ENCODE data around the gene MAPRE2.
A peak's percentile ranks its signal among the peaks of the same experiment; 100 is the strongest.

The MAPRE2 gene

DNA sequence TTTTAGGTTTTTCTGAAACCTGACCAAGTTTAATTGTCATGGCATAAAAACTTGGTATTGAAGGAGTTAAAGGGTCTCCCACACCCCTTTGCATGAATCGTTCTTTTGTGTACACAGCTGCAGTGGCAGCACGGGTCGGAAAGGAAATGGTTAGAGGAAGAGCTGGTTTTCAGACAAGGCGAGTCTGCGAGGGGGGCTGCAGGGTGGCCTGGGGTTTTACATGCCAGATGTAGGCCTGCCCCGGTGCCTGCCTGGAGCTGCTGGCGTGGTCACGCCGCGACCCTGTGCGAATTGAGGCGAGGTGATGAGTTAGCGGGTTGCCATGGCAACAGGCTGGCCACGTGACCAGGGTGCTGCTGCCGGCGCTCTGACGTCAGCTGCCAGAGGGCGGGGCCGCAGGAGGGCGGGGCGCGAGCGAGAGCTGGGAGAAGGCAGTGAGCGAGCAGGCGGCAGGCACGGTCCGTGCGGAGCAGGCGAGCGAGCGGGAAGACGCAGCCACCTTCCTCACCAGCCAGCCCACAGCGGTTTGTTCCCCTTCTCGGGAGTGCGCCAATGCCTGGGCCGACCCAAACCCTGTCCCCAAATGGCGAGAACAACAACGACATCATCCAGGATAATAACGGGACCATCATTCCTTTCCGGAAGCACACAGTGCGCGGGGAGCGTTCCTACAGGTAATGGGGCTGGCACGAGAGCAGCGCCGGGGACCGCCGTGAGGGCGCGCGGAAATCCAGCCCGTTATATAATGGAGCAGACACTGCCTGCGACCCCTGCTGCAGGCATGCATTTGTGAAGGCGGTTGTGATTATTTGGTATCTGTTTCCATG, at the start of gene MAPRE2:
MAPRE2 (plus strand) TSS at position 426 of the 827 bp plus-strand sequence; CDS start at position 553, 127 bp downstream.
- peak; percentile 99 for DNase-seq

GRCh38 chr18:34991561-34991960, 49.7 kb upstream of the MAPRE2 start:
- DNase-seq = no peak

DNA sequence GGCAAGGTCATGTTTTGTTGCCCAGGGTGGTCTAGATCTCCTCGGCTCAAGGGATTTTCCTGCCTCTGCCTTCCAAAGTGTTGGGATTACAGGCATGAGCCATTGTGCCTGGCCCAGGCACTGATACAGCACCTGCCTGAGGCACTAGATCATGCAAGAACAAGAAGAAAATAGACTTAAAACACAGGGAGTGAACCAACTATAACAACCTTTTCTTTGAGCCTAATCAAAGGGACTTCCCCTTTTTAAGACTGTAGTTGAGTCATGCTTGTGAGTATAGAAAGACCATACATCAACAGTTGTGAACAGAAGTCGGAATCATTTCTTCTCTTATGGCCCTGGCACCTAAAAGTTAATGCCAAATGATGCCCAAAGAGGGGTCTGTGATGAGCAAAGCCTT, 47.9 kb upstream of the MAPRE2 start:
- no peak for DNase-seq

- DNase-seq = no peak
Measured at GRCh38 chr18:34995746-34996145, 45.5 kb upstream of the MAPRE2 start.

DNA sequence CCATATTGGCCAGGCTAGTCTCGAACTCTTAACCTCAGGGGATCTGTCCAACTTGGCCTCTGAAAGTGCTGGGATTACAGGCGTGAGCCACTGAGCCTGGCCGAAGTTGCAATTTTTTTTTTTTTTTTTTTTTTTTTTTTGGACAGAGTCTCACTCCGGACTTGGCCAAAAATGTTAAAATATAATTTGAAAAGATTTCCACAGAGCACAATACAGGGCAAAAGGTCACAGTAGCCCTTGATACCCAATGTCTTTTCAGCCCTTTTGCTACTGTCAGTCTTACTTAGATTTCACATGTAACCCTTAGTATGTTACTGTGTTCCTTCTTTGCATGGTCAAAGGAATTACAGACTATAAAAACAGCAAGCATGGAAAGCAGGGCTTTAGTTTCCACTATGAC, 42.6 kb upstream of the MAPRE2 start:
- no peak for DNase-seq

DNA sequence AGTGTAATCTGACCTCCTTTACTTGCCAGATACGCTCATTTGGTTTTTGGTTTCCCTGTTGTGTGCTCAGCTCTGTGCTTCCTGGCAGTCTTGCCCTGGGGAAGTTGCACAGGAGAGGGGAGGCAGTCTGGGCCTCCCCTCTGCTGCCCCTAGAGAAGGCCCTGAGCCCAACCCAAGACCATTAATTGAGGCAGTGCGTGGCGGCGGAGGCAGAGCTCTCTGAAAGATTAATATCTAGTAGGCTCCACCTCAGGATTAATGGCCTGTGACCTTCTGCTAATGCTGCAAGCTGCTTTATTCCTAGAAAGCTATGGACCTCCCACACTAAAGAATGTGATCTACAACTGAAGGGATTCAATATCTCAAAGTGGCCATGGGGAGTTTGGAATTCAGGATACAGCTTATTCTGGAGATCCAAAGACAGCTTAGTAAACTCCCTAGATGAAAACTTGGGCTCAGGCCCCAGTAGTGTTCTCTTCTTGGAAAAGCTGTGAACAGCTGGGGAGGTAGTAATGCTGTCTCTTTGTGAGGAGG, 41.4 kb upstream of the MAPRE2 start:
- DNase-seq = no peak

DNA sequence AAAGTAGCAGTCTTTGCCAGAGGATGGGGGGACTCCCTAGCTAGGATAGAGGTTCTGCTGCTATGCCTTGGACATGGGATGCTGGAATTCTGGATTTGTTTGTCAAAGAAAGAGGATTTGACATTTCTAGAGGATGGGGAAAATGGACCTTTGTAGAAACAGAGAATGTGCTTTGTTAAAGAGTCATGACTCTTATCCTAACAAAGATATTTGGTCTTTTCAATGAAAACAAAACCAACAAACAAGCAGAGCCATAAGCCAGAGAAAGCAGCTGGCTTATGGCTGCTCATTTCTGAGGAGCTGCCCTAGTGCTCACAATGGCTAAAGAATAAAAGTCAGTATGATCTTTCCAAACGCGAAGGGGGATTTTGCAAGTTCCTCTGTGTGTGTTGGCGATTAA, 40.8 kb upstream of the MAPRE2 start:
- DNase-seq = no peak

- no peak for DNase-seq
Measured at GRCh38 chr18:35002120-35002519, 39.1 kb upstream of the MAPRE2 start.

GRCh38 chr18:35005963-35006577, 35.1 kb upstream of the MAPRE2 start:
- peak; percentile 46 for DNase-seq

DNA sequence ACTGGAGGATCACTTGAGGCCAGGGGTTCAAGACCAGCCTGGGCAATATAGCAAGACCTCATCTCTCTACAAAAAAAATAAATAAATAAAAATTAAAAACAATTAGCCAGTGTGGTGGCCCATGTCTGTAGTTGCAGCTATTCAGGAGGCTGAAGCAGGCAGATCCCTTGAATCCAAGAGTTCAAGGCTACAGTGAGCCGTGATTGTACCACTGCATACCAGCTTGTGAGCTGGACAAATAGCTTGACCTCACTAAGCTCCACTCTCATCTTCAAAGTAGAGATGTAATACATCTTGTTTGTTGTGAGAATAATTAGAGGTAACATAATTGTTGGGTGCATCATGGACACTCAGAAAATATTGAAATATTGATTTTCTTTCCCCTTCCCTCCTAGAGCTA, 31.1 kb upstream of the MAPRE2 start:
- no peak for DNase-seq

DNA sequence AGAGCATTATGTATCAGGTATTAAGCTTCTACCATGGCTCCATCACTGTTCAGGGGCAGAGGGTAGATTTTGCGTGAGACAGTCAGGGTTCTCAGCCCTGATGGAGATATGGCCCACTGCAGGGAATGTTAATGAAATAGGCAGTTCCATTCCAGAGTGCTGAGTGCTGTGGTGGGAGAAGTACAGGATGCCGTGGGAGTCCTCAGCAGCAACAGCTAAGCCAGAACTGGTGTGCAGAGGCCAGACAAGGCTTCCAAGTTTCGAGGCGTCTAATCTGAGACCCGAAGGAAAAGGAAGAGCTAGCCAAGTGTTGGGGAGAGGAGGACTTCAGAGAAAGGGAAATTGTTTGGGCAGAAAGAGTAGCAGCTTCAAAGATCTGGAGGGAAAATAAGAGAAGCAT, 30.2 kb upstream of the MAPRE2 start:
- no peak for DNase-seq

- no peak for DNase-seq
Measured at GRCh38 chr18:35019933-35020332, 21.3 kb upstream of the MAPRE2 start.

GRCh38 chr18:35022426-35023001, 18.7 kb upstream of the MAPRE2 start:
- no peak for DNase-seq

- DNase-seq = no peak
Measured at GRCh38 chr18:35024196-35024595, 17.0 kb upstream of the MAPRE2 start.

DNA sequence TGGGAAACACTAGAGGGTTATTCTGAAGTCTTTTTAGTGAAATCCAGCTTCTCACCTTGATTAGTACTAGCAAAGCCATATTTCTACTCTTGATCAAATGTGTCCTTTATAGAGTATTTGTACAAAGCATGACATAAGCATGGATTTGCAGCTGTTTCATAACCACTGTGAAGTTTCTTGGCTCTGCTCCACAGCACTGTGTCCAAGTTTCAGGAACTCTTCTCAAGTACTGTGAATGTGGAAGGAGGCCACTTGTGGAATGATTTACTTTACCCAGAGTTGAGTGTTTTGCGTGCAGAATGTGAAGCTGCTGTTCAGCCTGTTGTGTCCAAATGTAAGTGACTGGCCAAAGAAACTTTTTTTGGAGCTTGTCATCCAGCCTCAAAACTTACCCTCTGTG, 16.2 kb upstream of the MAPRE2 start:
- no peak for DNase-seq

- DNase-seq = no peak
Measured at GRCh38 chr18:35026407-35027061, 14.7 kb upstream of the MAPRE2 start.

DNA sequence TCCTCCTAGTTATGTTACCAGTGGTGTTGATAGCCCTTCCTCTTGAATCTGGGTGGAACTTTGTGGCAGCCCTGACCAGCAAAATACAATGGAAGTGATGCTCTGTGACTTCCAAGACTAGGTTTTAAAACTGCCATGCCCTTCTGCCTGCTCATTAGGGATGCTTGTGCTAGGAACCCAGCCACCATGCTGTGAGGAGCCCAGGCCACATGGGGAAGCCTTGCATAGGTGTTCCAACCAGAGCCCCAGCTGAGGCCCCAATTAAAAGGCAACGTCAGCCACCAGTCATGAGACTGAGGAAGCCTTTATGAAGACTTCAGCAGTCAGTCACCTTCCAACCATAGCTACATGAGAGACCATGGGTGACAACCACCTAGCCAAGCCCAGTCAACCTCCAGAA, 14.0 kb upstream of the MAPRE2 start:
- DNase-seq = no peak

- no peak for DNase-seq
Measured at GRCh38 chr18:35028536-35028935, 12.7 kb upstream of the MAPRE2 start.

- DNase-seq = no peak
Measured at GRCh38 chr18:35029103-35029502, 12.1 kb upstream of the MAPRE2 start.

DNA sequence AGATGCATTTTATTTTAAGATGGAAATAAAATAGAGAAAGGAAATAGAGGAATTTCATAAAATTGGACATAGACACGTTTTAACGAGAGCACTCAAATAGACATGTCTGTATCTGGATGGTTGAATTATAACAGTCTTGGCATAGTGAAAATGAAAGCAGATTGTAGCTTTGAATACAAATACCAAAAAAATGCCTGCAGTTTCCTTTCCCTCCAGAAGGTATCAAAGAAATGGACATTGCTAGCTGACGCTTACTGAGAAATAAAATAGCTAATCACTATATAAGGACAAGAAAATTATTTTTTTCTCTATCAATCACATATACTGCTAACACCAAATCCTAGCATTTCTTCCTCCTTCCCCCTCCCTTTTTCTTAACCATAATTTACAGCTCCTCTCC, 11.4 kb upstream of the MAPRE2 start:
- no peak for DNase-seq

GRCh38 chr18:35030277-35030989, 10.8 kb upstream of the MAPRE2 start:
- no peak for DNase-seq

DNA sequence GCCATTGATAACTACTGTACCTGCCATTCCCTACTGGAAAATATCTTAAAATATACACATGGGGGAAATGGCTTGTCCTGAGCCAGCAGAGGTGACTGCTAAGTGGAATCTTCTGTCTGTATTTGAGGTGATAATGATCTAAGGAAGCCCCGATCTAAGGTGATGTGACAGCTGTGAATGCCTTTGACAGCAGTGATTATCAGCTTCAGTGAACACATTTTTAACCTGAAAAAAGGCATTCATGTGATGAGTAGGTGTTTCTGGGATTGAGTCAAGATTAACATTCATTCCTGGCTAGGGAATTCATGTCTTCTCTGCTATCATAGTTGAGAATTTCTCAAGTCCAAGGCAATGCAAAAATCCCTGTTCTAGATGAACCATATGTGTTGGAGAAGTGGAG, 9.1 kb upstream of the MAPRE2 start:
- DNase-seq = no peak

- no peak for DNase-seq
Measured at GRCh38 chr18:35038029-35038428, 3.2 kb upstream of the MAPRE2 start.

Data from NCI-H1092 (cell line).